ENCODE data around the gene AGAP1. TPM values are rescaled to one million over a fixed set of nuclear protein-coding genes. Genes with fewer than 3 reads are reported as not detected.

AGAP1 gene
- total RNA-seq, 1 donor from 2014 or later = 39.4 TPM

- FAIRE-seq = no peak
- H3K9ac ChIP-seq (ENCODE audit: low read length) = no peak overlapping the region
- Mint-ChIP-seq H3K27ac (ENCODE audit: unreplicated experiment) (no peak overlapping the region), H3K27me3 (ENCODE audit: low read depth, unreplicated experiment) (no peaks in the 10 kb centered on the region), H3K36me3 (ENCODE audit: low read depth, unreplicated experiment) (peaks cover 3% of the 10 kb centered on the region), H3K4me1 (ENCODE audit: low read depth, unreplicated experiment) (no peaks in the 10 kb centered on the region), H3K4me3 (ENCODE audit: unreplicated experiment) (no peak overlapping the region), H3K9me3 (ENCODE audit: unreplicated experiment) (no peaks in the 10 kb centered on the region)
- H3K27ac ChIP-seq (ENCODE audit: low read depth, low read length) = no peak overlapping the region
- H3K4me3 ChIP-seq (ENCODE audit: insufficient read depth, low read depth, low read length) = no peak overlapping the region
- H3K9me3 ChIP-seq (ENCODE audit: insufficient read depth, low read depth, low read length) = no peaks in the 10 kb centered on the region
- H3K36me3 ChIP-seq (ENCODE audit: insufficient read depth, low read length) = no peaks in the 10 kb centered on the region
- no peaks in the 10 kb centered on the region for H3K4me1 ChIP-seq (ENCODE audit: insufficient read depth, low read length)
- H3K27me3 ChIP-seq (ENCODE audit: insufficient read depth, low read length) = no peaks in the 10 kb centered on the region
- no peaks in the 10 kb centered on the region for H3K79me2 ChIP-seq (ENCODE audit: insufficient read depth, low read length)
- H2AFZ ChIP-seq (ENCODE audit: low read depth, low read length) = no peak overlapping the region
- H4K20me1 ChIP-seq (ENCODE audit: insufficient read depth, low read length) = no peaks in the 10 kb centered on the region
- H3K4me2 ChIP-seq (ENCODE audit: low read length) = no peak overlapping the region
- TF ChIP-seq EZH2 (IDR thresholded peaks at IDR 0.05; ENCODE audit: insufficient read depth, low read length) (no peak), CTCF (IDR thresholded peaks at IDR 0.05; ENCODE audit: insufficient read depth, low read depth, low read length) (no peak)
- DNase-seq (ENCODE audit: low read depth) = no peak
Observed at GRCh38 chr2:236028066-236028465, 534.2 kb downstream of the AGAP1 start.

- Histone ChIP-seq H3K9me3 (ENCODE audit: insufficient read depth, low read depth, low read length) (no peaks in the 10 kb centered on the region), H3K79me2 (ENCODE audit: insufficient read depth, low read length) (no peaks in the 10 kb centered on the region), H3K27ac (ENCODE audit: low read depth, low read length) (no peak overlapping the region), H3K4me3 (ENCODE audit: insufficient read depth, low read depth, low read length) (no peak overlapping the region), H3K4me1 (ENCODE audit: insufficient read depth, low read length) (no peaks in the 10 kb centered on the region), H3K9ac (ENCODE audit: low read length) (no peak overlapping the region), H3K4me2 (ENCODE audit: low read length) (no peak overlapping the region), H4K20me1 (ENCODE audit: insufficient read depth, low read length) (no peaks in the 10 kb centered on the region), H2AFZ (ENCODE audit: low read depth, low read length) (no peak overlapping the region), H3K36me3 (ENCODE audit: insufficient read depth, low read length) (no peaks in the 10 kb centered on the region), H3K27me3 (ENCODE audit: insufficient read depth, low read length) (no peaks in the 10 kb centered on the region)
- no peak for FAIRE-seq
- Mint-ChIP-seq H3K27me3 (ENCODE audit: low read depth, unreplicated experiment) (no peaks in the 10 kb centered on the region), H3K4me1 (ENCODE audit: low read depth, unreplicated experiment) (no peaks in the 10 kb centered on the region), H3K36me3 (ENCODE audit: low read depth, unreplicated experiment) (peaks cover 1% of the 10 kb centered on the region), H3K27ac (ENCODE audit: unreplicated experiment) (no peak overlapping the region), H3K4me3 (ENCODE audit: unreplicated experiment) (no peak overlapping the region), H3K9me3 (ENCODE audit: unreplicated experiment) (no peaks in the 10 kb centered on the region)
- no peak for DNase-seq (ENCODE audit: low read depth)
- no peak for TF ChIP-seq CTCF (IDR thresholded peaks at IDR 0.05; ENCODE audit: insufficient read depth, low read depth, low read length)
- no peak for TF ChIP-seq EZH2 (IDR thresholded peaks at IDR 0.05; ENCODE audit: insufficient read depth, low read length)
Observed at GRCh38 chr2:236033462-236033861, 539.6 kb downstream of the AGAP1 start.

- H4K20me1 ChIP-seq (ENCODE audit: insufficient read depth, low read length) = no peaks in the 10 kb centered on the region
- no peaks in the 10 kb centered on the region for H3K79me2 ChIP-seq (ENCODE audit: insufficient read depth, low read length)
- no peaks in the 10 kb centered on the region for H3K9me3 ChIP-seq (ENCODE audit: insufficient read depth, low read depth, low read length)
- no peak overlapping the region for H2AFZ ChIP-seq (ENCODE audit: low read depth, low read length)
- no peak overlapping the region for H3K4me2 ChIP-seq (ENCODE audit: low read length)
- H3K36me3 ChIP-seq (ENCODE audit: insufficient read depth, low read length) = no peaks in the 10 kb centered on the region
- Mint-ChIP-seq H3K4me1 (ENCODE audit: low read depth, unreplicated experiment) (no peaks in the 10 kb centered on the region), H3K4me3 (ENCODE audit: unreplicated experiment) (no peak overlapping the region), H3K27ac (ENCODE audit: unreplicated experiment) (no peak overlapping the region), H3K27me3 (ENCODE audit: low read depth, unreplicated experiment) (no peaks in the 10 kb centered on the region), H3K36me3 (ENCODE audit: low read depth, unreplicated experiment) (peaks cover 1% of the 10 kb centered on the region), H3K9me3 (ENCODE audit: unreplicated experiment) (no peaks in the 10 kb centered on the region)
- H3K9ac ChIP-seq (ENCODE audit: low read length) = no peak overlapping the region
- TF ChIP-seq EZH2 (IDR thresholded peaks at IDR 0.05; ENCODE audit: insufficient read depth, low read length) (no peak), CTCF (IDR thresholded peaks at IDR 0.05; ENCODE audit: insufficient read depth, low read depth, low read length) (no peak)
- H3K4me1 ChIP-seq (ENCODE audit: insufficient read depth, low read length) = no peaks in the 10 kb centered on the region
- H3K4me3 ChIP-seq (ENCODE audit: insufficient read depth, low read depth, low read length) = no peak overlapping the region
- H3K27me3 ChIP-seq (ENCODE audit: insufficient read depth, low read length) = no peaks in the 10 kb centered on the region
- no peak for FAIRE-seq
- DNase-seq (ENCODE audit: low read depth) = no peak
- no peak overlapping the region for H3K27ac ChIP-seq (ENCODE audit: low read depth, low read length)
Observed at GRCh38 chr2:236034974-236035373, 541.1 kb downstream of the AGAP1 start.
